HL-60 (cell line): ENCODE results near the gene NLRP4.

Experiments
- GABPA ChIP-seq: IDR thresholded peaks from 2 replicates; pipeline ENCODE4 v1.6.1; 2012; ENCODE audit warnings: low read depth
- POLR2AphosphoS5 ChIP-seq: IDR thresholded peaks from 2 replicates; pipeline ENCODE4 v1.6.1; 2012; ENCODE audit warnings: low read depth
- TF ChIP-seq, protein P1 (sequence below): IDR thresholded peaks from 2 replicates; pipeline ENCODE4 v1.6.1; 2012; ENCODE audit warnings: low read depth; ENCODE audit not compliant: insufficient replicate concordance
- TF ChIP-seq, protein P2 (sequence below): IDR thresholded peaks from one replicate; pipeline ENCODE4 v1.5.1; 2011; ENCODE audit warnings: low read length, control low read depth, inconsistent platforms; ENCODE audit not compliant: insufficient read depth

- TF ChIP-seq, protein P1, sequence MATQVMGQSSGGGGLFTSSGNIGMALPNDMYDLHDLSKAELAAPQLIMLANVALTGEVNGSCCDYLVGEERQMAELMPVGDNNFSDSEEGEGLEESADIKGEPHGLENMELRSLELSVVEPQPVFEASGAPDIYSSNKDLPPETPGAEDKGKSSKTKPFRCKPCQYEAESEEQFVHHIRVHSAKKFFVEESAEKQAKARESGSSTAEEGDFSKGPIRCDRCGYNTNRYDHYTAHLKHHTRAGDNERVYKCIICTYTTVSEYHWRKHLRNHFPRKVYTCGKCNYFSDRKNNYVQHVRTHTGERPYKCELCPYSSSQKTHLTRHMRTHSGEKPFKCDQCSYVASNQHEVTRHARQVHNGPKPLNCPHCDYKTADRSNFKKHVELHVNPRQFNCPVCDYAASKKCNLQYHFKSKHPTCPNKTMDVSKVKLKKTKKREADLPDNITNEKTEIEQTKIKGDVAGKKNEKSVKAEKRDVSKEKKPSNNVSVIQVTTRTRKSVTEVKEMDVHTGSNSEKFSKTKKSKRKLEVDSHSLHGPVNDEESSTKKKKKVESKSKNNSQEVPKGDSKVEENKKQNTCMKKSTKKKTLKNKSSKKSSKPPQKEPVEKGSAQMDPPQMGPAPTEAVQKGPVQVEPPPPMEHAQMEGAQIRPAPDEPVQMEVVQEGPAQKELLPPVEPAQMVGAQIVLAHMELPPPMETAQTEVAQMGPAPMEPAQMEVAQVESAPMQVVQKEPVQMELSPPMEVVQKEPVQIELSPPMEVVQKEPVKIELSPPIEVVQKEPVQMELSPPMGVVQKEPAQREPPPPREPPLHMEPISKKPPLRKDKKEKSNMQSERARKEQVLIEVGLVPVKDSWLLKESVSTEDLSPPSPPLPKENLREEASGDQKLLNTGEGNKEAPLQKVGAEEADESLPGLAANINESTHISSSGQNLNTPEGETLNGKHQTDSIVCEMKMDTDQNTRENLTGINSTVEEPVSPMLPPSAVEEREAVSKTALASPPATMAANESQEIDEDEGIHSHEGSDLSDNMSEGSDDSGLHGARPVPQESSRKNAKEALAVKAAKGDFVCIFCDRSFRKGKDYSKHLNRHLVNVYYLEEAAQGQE: no peak
- TF ChIP-seq, protein P2, sequence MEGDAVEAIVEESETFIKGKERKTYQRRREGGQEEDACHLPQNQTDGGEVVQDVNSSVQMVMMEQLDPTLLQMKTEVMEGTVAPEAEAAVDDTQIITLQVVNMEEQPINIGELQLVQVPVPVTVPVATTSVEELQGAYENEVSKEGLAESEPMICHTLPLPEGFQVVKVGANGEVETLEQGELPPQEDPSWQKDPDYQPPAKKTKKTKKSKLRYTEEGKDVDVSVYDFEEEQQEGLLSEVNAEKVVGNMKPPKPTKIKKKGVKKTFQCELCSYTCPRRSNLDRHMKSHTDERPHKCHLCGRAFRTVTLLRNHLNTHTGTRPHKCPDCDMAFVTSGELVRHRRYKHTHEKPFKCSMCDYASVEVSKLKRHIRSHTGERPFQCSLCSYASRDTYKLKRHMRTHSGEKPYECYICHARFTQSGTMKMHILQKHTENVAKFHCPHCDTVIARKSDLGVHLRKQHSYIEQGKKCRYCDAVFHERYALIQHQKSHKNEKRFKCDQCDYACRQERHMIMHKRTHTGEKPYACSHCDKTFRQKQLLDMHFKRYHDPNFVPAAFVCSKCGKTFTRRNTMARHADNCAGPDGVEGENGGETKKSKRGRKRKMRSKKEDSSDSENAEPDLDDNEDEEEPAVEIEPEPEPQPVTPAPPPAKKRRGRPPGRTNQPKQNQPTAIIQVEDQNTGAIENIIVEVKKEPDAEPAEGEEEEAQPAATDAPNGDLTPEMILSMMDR: no peak
- no peak for TF ChIP-seq POLR2AphosphoS5
- TF ChIP-seq GABPA: no peak
Observed at GRCh38 chr19:55927991-55928390, 91.7 kb downstream of the NLRP4 start.
